ENCODE data around the gene HES6. TPM values are rescaled to one million over a fixed set of nuclear protein-coding genes. Genes with fewer than 3 reads are reported as not detected.

Gene HES6
- total and polyA plus RNA-seq, 10 of the 15 experiments (the other 5 are each of a cell fraction or from before 2014, with no cell fraction given) = 0.11 to 1.7 (median 0.83) TPM

- H3K27ac ChIP-seq (ENCODE audit: control insufficient read depth, insufficient read depth) = no peak overlapping the region
- WGBS (ENCODE audit: insufficient coverage, insufficient replicate concordance, low lambda C conversion rate, missing lambda C conversion rate) = 47% methylated on average over 11 of the region's 11 CpGs
Measured at GRCh38 chr2:238235331-238235732, 4.5 kb downstream of the HES6 start.

More at GRCh38 chr2:238235331-238235732, 4.5 kb downstream of the HES6 start:
- Histone ChIP-seq H3K36me3 (ENCODE audit: control insufficient read depth in 2 of 2, insufficient read depth in 2 of 2, low read length in 1 of 2) (no peaks in the 10 kb centered on the region), H4K20me1 (ENCODE audit: control insufficient read depth, insufficient read depth) (no peaks in the 10 kb centered on the region), H2AFZ (ENCODE audit: control insufficient read depth, low read depth, low read length) (no peak overlapping the region), H3K4me3 (no peak overlapping the region), H3K9me3 (replicated peaks; ENCODE audit: control insufficient read depth, insufficient read depth, low read length) (no peaks in the 10 kb centered on the region; the same call in 2 of the 3 replicates), H3K4me2 (ENCODE audit: control insufficient read depth, insufficient read depth) (no peak overlapping the region), H3K9ac (ENCODE audit: control insufficient read depth, insufficient read depth, low read length) (no peak overlapping the region), H3K27me3 (replicated peaks in 1 of 2; ENCODE audit: control insufficient read depth in 2 of 2, insufficient read depth in 2 of 2, low read length in 1 of 2) (peaks cover 2 to 15% of the 10 kb centered on the region in 2 experiments), H3K4me1 (ENCODE audit: control insufficient read depth, insufficient read depth, low read length) (peaks cover 3% of the 10 kb centered on the region; the same call in 1 of the 2 replicates), H3K79me2 (ENCODE audit: control insufficient read depth, insufficient read depth, low read length) (no peaks in the 10 kb centered on the region)
- in situ Hi-C loops (cut with MboI) (no loop called here), intact Hi-C loops (cut with micrococcal nuclease; ENCODE audit: unreplicated experiment) (no loop called here)
- no TSS peak for BruUV-seq (replicated peaks)
- DNase-seq (ENCODE audit: low read depth, low spot score) (no peak), FAIRE-seq (no peak), ATAC-seq (no peak)
- ChIA-PET RAD21 (ENCODE audit: unreplicated experiment) (no interaction called here), POLR2A (no interaction called here), SMC1A (ENCODE audit: uncharacterized antibody, unreplicated experiment) (no interaction called here), CTCF (interaction anchor here (1.8 kb wide), 1 partner anchor 28 kb away, joined by 4 read pairs; no protein-coding TSS in a partner anchor)
- TF ChIP-seq PAX5 (IDR thresholded peaks at IDR 0.05; ENCODE audit: borderline replicate concordance, low read depth, low read length) = no peak
- TF ChIP-seq POLR2AphosphoS2 (IDR thresholded peaks at IDR 0.05; ENCODE audit: low read depth, low read length) = no peak
- TF ChIP-seq TAF1 (IDR thresholded peaks at IDR 0.05; ENCODE audit: borderline replicate concordance, low read depth, low read length) = no peak
- no peak for TF ChIP-seq CBX5 (IDR thresholded peaks at IDR 0.05; ENCODE audit: low read depth)
- no peak for TF ChIP-seq TCF7 (IDR thresholded peaks at IDR 0.05; ENCODE audit: borderline replicate concordance)
- TF ChIP-seq TCF12 (IDR thresholded peaks at IDR 0.05; ENCODE audit: low read depth, low read length) = no peak
- TF ChIP-seq ZNF592 (IDR thresholded peaks at IDR 0.05) = no peak
- TF ChIP-seq CREM (IDR thresholded peaks at IDR 0.05; ENCODE audit: low read depth) = no peak
- TF ChIP-seq LARP7 (IDR thresholded peaks at IDR 0.05) = no peak
- TF ChIP-seq CREB1 (IDR thresholded peaks at IDR 0.05; ENCODE audit: low read depth) = no peak
- TF ChIP-seq MYB (IDR thresholded peaks at IDR 0.05; ENCODE audit: borderline replicate concordance, low read depth, low read length) = no peak
- TF ChIP-seq USF1 (IDR thresholded peaks at IDR 0.05; ENCODE audit: borderline replicate concordance, extremely low read length, insufficient read depth, low read depth, low read length) = no peak

Measured in GM12878 (cell line).